ENCODE measurements around the gene GALNT12. TPM values are rescaled to one million over a fixed set of nuclear protein-coding genes. Genes with fewer than 3 reads are reported as not detected.

Gene GALNT12
- total RNA-seq, 2 donors from 2014 or later: 69.6 to 145 TPM

GRCh38 chr9:98836206-98836605 is 28.7 kb downstream of the GALNT12 start:
- intact Hi-C loops (cut with DNase I): no loop called here
- Histone ChIP-seq H3K27ac (no peak overlapping the region), H3K27me3 (no peaks in the 10 kb centered on the region), H3K36me3 (peaks cover 4% of the 10 kb centered on the region), H3K9ac (ENCODE audit: low read depth in 2 of 2, low read length in 2 of 2) (no peak overlapping the region), H3K9me3 (no peaks in the 10 kb centered on the region), H3K4me3 (no peak overlapping the region), H3K4me1 (no peaks in the 10 kb centered on the region)
- no peak for DNase-seq
- TF ChIP-seq CTCF (IDR thresholded peaks at IDR 0.05): no peak

DNA sequence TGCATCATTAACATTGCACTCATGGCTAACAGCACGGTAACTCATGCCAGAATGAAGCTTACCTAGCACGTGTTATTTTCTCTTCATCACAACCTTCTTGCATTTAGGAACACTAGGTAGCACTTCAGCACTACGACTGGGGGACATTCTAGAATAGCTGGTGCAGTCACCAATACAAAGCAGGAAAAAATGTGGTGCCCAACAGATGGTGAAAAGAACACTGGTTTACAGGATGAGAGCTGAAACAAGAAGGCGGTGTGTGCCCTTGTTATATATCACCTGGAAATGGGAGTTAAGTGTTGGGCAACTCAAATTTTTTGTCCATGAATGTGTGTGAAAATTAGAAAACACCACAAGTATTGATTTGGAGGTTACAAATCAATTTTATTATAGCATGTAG is 30.0 kb downstream of the GALNT12 start:
- H3K36me3 ChIP-seq: peaks cover 4% of the 10 kb centered on the region
- intact Hi-C loops (cut with DNase I): no loop called here
- H3K4me3 ChIP-seq: no peak overlapping the region
- no peak for DNase-seq
- no peaks in the 10 kb centered on the region for H3K9me3 ChIP-seq
- no peak overlapping the region for H3K9ac ChIP-seq (ENCODE audit: low read depth in 2 of 2, low read length in 2 of 2)
- H3K27me3 ChIP-seq: no peaks in the 10 kb centered on the region
- no peaks in the 10 kb centered on the region for H3K4me1 ChIP-seq
- no peak overlapping the region for H3K27ac ChIP-seq
- no peak for TF ChIP-seq CTCF (IDR thresholded peaks at IDR 0.05)

GRCh38 chr9:98838155-98838867 is 30.8 kb downstream of the GALNT12 start:
- H3K27me3 ChIP-seq: no peaks in the 10 kb centered on the region
- no peak overlapping the region for H3K27ac ChIP-seq
- DNase-seq: no peak
- no peak overlapping the region for H3K4me3 ChIP-seq
- TF ChIP-seq CTCF (IDR thresholded peaks at IDR 0.05): no peak
- no peaks in the 10 kb centered on the region for H3K4me1 ChIP-seq
- intact Hi-C loops (cut with DNase I): no loop called here
- no peak overlapping the region for H3K9ac ChIP-seq (ENCODE audit: low read depth in 2 of 2, low read length in 2 of 2)
- no peaks in the 10 kb centered on the region for H3K9me3 ChIP-seq
- H3K36me3 ChIP-seq: peaks cover 4% of the 10 kb centered on the region

DNA sequence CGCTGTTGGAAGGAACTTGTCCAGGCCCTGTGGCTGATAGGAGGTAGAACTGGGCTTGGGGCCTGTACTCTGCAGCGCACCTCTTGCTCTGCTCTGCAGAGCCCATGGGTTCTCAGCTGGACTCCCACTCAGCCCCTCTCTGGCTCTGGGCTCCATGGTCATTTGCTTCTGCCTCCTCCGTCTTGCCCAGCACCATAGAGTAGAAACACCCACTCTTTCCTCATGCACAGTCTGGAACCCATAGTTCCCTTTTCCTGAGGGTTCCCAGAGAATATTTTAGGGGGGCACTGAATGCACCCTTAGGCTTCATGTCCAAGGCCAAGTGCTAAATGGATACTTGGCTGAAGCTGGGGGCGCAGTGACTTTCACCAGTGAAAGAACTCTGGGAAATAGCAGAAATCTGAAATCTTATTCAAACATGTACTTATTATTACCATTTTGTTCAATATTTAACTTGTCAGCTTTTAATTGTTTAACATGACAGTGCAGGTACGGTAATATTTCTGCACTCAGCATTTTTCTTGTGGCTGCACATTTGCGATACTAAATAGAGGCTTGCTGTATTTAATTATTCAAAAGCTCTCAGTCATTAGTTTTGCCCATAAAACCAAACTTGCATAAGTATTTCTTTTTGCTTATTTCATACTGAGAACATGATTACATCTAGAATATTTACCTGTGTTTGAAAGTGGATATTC is 31.5 kb downstream of the GALNT12 start:
- TF ChIP-seq CTCF (IDR thresholded peaks at IDR 0.05): no peak
- Histone ChIP-seq H3K4me1 (no peaks in the 10 kb centered on the region), H3K27me3 (no peaks in the 10 kb centered on the region), H3K27ac (no peak overlapping the region), H3K4me3 (no peak overlapping the region), H3K9me3 (no peaks in the 10 kb centered on the region), H3K36me3 (peaks cover 4% of the 10 kb centered on the region), H3K9ac (ENCODE audit: low read depth in 2 of 2, low read length in 2 of 2) (no peak overlapping the region)
- no peak for DNase-seq
- intact Hi-C loops (cut with DNase I): no loop called here

DNA sequence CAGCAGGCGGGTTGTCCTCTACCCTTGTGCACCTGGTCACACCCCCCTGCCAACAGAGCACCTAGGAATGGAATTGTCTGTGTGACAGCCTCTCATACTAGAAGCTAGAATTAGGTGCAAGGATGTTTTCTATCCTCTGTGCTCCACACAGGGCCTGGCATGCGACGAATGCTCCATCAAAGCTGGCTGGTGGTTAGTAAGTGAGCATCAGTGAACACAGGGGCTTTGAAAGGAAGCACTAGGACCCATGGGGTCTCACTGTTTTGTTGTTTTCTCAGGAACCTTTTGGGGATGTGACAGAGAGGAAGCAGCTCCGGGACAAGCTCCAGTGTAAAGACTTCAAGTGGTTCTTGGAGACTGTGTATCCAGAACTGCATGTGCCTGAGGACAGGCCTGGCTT is 32.3 kb downstream of the GALNT12 start:
- peaks cover 4% of the 10 kb centered on the region for H3K36me3 ChIP-seq
- no peaks in the 10 kb centered on the region for H3K4me1 ChIP-seq
- intact Hi-C loops (cut with DNase I): no loop called here
- no peaks in the 10 kb centered on the region for H3K9me3 ChIP-seq
- H3K9ac ChIP-seq (ENCODE audit: low read depth in 2 of 2, low read length in 2 of 2): no peak overlapping the region
- DNase-seq: no peak
- H3K4me3 ChIP-seq: no peak overlapping the region
- no peak for TF ChIP-seq CTCF (IDR thresholded peaks at IDR 0.05)
- H3K27ac ChIP-seq: no peak overlapping the region
- no peaks in the 10 kb centered on the region for H3K27me3 ChIP-seq

All from colonic mucosa (tissue), 4 donors.